Hepatocyte (in vitro differentiated cells): ENCODE results near the gene PIAS4. TPM values are rescaled to one million over a fixed set of nuclear protein-coding genes. Genes with fewer than 3 reads are reported as not detected.
A peak's percentile ranks its signal among the peaks of the same experiment; 100 is the strongest.

ENCODE experiments used
- DNase-seq: peaks from one replicate; pipeline ENCODE4 v3.0.0-alpha.2; 2016; ENCODE audit warnings: low spot score
- H2AFZ ChIP-seq: fragments of 200-600 bp; sonication (generic); 2 replicates; pipeline ENCODE4 v1.6.0; 2016; ENCODE audit warnings: antibody characterized with exemption, mild to moderate bottlenecking
- H3K27ac ChIP-seq: fragments of 200-600 bp; sonication (generic); 2 replicates; pipeline ENCODE4 v1.5.1; 2016; ENCODE audit warnings: mild to moderate bottlenecking
- H3K27me3 ChIP-seq: fragments of 200-600 bp; sonication (generic); 2 replicates; pipeline ENCODE4 v1.6.1; 2016
- H3K36me3 ChIP-seq: fragments of 200-600 bp; sonication (generic); replicated peaks from 2 replicates; pipeline ENCODE4 v1.5.1; 2016; ENCODE audit warnings: low read depth; ENCODE audit not compliant: insufficient read depth
- H3K4me1 ChIP-seq: fragments of 200-600 bp; sonication (generic); 2 replicates; pipeline ENCODE4 v1.5.1; 2016; ENCODE audit warnings: mild to moderate bottlenecking, moderate library complexity; ENCODE audit not compliant: insufficient read depth
- H3K4me2 ChIP-seq: fragments of 200-600 bp; sonication (generic); 2 replicates; pipeline ENCODE4 v1.6.0; 2016
- H3K4me3 ChIP-seq: fragments of 200-600 bp; sonication (generic); 2 replicates; pipeline ENCODE4 v1.5.1; 2016; ENCODE audit warnings: mild to moderate bottlenecking
- H3K79me2 ChIP-seq: fragments of 200-600 bp; sonication (generic); 2 replicates; pipeline ENCODE4 v1.6.0; 2017; ENCODE audit warnings: mild to moderate bottlenecking
- H3K9me2 ChIP-seq: fragments of 200-600 bp; sonication (generic); replicated peaks from 2 replicates; pipeline ENCODE4 v1.6.0; 2017; ENCODE audit warnings: mild to moderate bottlenecking; ENCODE audit not compliant: insufficient read depth
- H3K9me3 ChIP-seq: fragments of 200-600 bp; sonication (generic); 2 replicates; pipeline ENCODE4 v1.5.1; 2016; ENCODE audit warnings: low read depth, mild to moderate bottlenecking
- H4K20me1 ChIP-seq: fragments of 200-600 bp; sonication (generic); 2 replicates; pipeline ENCODE4 v1.6.0; 2016; ENCODE audit warnings: mild to moderate bottlenecking; ENCODE audit not compliant: insufficient read depth, poor library complexity, severe bottlenecking
- EZH2 ChIP-seq: fragments of 200-600 bp; sonication (generic); IDR thresholded peaks from 2 replicates; pipeline ENCODE4 v1.6.1; 2016; ENCODE audit warnings: antibody characterized with exemption, mild to moderate bottlenecking, borderline replicate concordance
- EZH2phosphoT487 ChIP-seq: fragments of 200-600 bp; sonication (generic); IDR thresholded peaks from one replicate; pipeline ENCODE4 v1.6.1; 2018; ENCODE audit warnings: antibody characterized with exemption, mild to moderate bottlenecking, low read depth, moderate library complexity; ENCODE audit not compliant: unreplicated experiment, severe bottlenecking
- WGBS: methylation state at CpG from one replicate; pipeline ENCODE4 v1.1.6; 2016; ENCODE audit warnings: low lambda C conversion rate; ENCODE audit errors: missing lambda C conversion rate; 5-methylcytosine and 5-hydroxymethylcytosine counted together
- polyA plus RNA-seq: library from polyadenylated mRNA; unstranded; fragments of >200 nt; fragmentation: Nextera tagmentation; extraction: Ambion mirVana; gene quantifications from 2 replicates; pipeline ENCODE4 v1.2.1, GENCODE V29; 2016
- total RNA-seq: library from RNA; depleted of rRNA; stranded (reverse); fragments of >200 nt; gene quantifications from 2 replicates; pipeline ENCODE4 v1.2.3, GENCODE V29; 2014
- TF ChIP-seq, protein P1 (sequence below): fragments of 200-600 bp; sonication (generic); IDR thresholded peaks from 2 replicates; pipeline ENCODE4 v1.5.1; 2016; ENCODE audit warnings: antibody characterized with exemption, mild to moderate bottlenecking; ENCODE audit not compliant: poor library complexity

Gene PIAS4
- total and polyA plus RNA-seq, 2 experiments from 2014 or later, result 15.0 to 16.7 TPM

DNA sequence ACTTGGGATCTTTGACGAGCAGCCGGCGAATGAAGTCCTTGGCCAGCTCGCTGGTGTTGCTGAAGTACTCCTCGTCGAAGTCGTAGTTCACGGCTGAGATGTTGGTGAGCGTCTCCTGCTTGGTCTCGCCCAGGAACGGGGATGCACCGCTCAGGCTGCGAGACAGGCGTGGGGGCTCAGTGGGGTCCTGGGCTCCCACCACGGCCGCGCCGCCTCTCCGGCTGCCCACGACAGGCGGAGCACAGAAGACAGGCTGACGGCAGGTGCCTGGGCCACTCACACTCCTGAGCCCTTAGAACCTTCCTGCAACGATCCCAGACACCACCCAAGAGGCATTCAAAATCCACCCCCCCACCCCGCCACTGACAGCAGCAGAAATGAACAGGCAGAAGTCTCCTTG lies 46.5 kb upstream of the PIAS4 start:
- DNase-seq, result no peak
- H4K20me1 ChIP-seq, result peaks cover 9% of the 10 kb centered on the region

DNA sequence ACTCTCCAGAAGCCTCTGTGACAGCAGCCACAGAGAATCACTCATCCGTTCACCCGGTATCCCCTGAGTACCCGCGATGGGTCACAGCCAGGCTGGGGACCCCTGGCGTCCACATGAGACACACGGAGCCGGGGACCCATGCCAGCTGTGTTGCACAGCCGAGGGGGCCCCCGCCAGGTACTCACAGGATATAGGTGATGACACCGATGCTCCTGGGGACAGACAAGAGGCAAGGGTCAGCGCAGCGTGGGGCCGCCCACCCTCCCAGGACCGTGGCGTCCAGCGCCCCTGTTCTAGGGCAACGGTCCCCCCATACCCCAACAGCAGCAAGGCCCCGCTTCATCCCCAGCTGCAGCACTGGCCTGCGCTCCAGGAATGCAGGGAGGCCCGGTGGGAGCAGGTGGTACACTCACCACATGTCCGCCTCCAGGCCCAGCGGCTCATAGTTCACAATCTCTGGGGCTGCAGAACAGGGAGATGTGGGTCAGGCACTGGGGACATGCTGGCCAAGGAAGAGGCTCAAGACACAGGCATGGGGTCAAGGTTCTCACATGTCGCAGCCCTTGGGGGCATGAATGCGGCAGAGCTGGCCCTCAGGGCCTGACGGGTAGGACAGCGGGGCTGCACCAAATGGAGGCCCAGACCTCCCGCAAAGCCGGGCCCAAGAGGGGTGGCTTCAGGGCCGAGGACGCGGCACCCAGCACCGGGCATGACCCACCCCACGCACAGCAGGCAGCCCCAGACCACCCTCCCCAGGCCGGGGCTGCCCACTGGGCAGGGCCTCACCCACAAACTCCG lies 43.9 kb upstream of the PIAS4 start:
- 96% methylated on average over 34 of the region's 35 CpGs for WGBS
- Histone ChIP-seq H3K9me2 (no peaks in the 10 kb centered on the region), H3K36me3 (no peaks in the 10 kb centered on the region), H3K9me3 (no peaks in the 10 kb centered on the region), H3K4me2 (no peak overlapping the region), H3K4me3 (no peak overlapping the region), H4K20me1 (peaks cover 30% of the 10 kb centered on the region), H3K4me1 (peaks cover 7% of the 10 kb centered on the region), H3K27ac (no peak overlapping the region), H3K79me2 (peaks cover 43% of the 10 kb centered on the region), H2AFZ (no peak overlapping the region), H3K27me3 (no peaks in the 10 kb centered on the region)
- DNase-seq, result peak; percentile 4
- TF ChIP-seq EZH2 (no peak), EZH2phosphoT487 (no peak)
- TF ChIP-seq, protein P1, sequence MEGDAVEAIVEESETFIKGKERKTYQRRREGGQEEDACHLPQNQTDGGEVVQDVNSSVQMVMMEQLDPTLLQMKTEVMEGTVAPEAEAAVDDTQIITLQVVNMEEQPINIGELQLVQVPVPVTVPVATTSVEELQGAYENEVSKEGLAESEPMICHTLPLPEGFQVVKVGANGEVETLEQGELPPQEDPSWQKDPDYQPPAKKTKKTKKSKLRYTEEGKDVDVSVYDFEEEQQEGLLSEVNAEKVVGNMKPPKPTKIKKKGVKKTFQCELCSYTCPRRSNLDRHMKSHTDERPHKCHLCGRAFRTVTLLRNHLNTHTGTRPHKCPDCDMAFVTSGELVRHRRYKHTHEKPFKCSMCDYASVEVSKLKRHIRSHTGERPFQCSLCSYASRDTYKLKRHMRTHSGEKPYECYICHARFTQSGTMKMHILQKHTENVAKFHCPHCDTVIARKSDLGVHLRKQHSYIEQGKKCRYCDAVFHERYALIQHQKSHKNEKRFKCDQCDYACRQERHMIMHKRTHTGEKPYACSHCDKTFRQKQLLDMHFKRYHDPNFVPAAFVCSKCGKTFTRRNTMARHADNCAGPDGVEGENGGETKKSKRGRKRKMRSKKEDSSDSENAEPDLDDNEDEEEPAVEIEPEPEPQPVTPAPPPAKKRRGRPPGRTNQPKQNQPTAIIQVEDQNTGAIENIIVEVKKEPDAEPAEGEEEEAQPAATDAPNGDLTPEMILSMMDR, result no peak

More for the DNA sequence above, 46.5 kb upstream of the PIAS4 start:
- Histone ChIP-seq H3K4me2 (no peak overlapping the region), H3K27me3 (no peaks in the 10 kb centered on the region), H3K36me3 (no peaks in the 10 kb centered on the region), H3K4me1 (no peaks in the 10 kb centered on the region), H3K9me3 (no peaks in the 10 kb centered on the region), H3K9me2 (no peaks in the 10 kb centered on the region), H3K27ac (no peak overlapping the region), H2AFZ (no peak overlapping the region), H3K79me2 (peaks cover 21% of the 10 kb centered on the region), H3K4me3 (no peak overlapping the region)
- TF ChIP-seq EZH2 (no peak), EZH2phosphoT487 (no peak)
- TF ChIP-seq, protein P1, result no peak
- WGBS, result 95% methylated on average over 24 of the region's 24 CpGs

DNA sequence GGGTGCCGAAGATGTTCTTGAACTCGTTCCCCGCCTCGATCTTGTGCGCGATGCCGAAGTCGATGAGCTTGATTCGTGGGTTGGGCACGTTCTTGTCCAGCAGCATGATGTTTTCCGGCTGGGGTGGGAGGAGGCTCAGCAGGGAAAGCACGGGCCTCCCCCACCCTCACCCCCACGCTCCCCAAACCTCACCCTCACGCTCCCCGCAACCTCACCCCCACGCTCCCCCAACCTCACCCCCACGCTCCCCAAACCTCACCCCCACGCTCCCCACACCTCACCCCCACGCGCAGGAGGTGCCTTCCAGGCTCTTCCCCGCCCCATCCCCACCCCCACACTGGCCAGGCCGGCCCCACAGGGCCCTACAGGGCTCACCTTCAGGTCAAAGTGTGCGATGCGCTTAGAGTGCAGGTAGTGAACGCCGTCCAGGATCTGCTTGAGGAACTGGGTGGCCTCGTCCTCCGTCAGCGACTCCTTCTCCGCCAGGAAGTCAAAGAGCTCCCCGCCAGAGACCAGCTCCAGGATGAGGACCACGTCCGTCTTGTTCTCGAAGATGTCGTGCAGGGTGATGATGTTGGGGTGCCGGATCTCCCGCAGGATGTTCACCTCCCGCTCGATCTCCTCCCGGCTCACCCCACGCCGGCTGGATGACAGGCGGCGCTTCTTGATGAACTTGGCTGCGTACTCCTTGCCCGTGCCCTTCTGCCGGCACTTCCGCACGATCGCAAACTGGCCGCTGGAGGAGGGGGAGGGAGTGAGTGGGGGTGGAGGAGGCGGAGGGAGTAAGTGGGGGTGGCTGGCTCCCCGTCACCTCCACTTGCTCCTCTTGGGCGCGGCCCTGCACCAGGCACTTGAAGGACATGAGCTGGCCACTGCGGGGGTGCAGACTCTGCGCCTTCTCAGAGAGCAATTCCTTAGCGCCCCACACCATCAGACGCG lies 43.0 kb upstream of the PIAS4 start:
- peaks cover 15% of the 10 kb centered on the region for H3K4me1 ChIP-seq
- H3K36me3 ChIP-seq, result no peaks in the 10 kb centered on the region
- no peak overlapping the region for H3K4me3 ChIP-seq
- H4K20me1 ChIP-seq, result peaks cover 30% of the 10 kb centered on the region
- H3K27ac ChIP-seq, result no peak overlapping the region
- no peak overlapping the region for H3K4me2 ChIP-seq
- DNase-seq, result no peak
- peaks cover 47% of the 10 kb centered on the region for H3K79me2 ChIP-seq
- H2AFZ ChIP-seq, result no peak overlapping the region
- no peaks in the 10 kb centered on the region for H3K9me3 ChIP-seq
- TF ChIP-seq, protein P1, result no peak
- no peak for TF ChIP-seq EZH2
- TF ChIP-seq EZH2phosphoT487, result no peak
- WGBS, result 95% methylated on average over 38 of the region's 60 CpGs
- H3K9me2 ChIP-seq, result no peaks in the 10 kb centered on the region
- H3K27me3 ChIP-seq, result no peaks in the 10 kb centered on the region
